RWPE1 (cell line): ENCODE results near the gene SLC9B1.
"Not testable (repeated sequence)": the region's sequence is repeated elsewhere in the genome, so short reads cannot be mapped to it uniquely, and the experiment has no call there.

Experiments
- CTCF ChIA-PET: fragments of 350-600 bp; sonication (Branson Sonifier 250); formaldehyde crosslinking; extraction: SDS; loops from one replicate; lab custom pipeline; 2021; lab: Yijun Ruan, JAX
- POLR2A ChIA-PET: fragments of 400-600 bp; formaldehyde crosslinking; extraction: SDS; loops from one replicate; lab custom pipeline; 2020; ENCODE audit warnings: antibody characterized with exemption; ENCODE audit not compliant: low non-redundant PET; lab: Yijun Ruan, JAX
- DNase-seq: peaks from one replicate; pipeline ENCODE4 v3.0.0; 2012; ENCODE audit warnings: low spot score
- H3K27ac ChIP-seq: fragments of 450-650 bp; 2 replicates; pipeline ENCODE4 v1.5.1; 2017
- CTCF ChIP-seq: fragments of 450-650 bp; conservative IDR thresholded peaks from 2 replicates; pipeline ENCODE4 v1.5.1; 2017; ENCODE audit warnings: low read depth, mild to moderate bottlenecking

The SLC9B1 gene

GRCh38 chr4:102918859-102919258 lies 100.6 kb downstream of the SLC9B1 start:
- H3K27ac ChIP-seq = no peak overlapping the region
- ChIA-PET POLR2A (no interaction called here), CTCF (no interaction called here)
- no peak for TF ChIP-seq CTCF
- no peak for DNase-seq

- ChIA-PET POLR2A (no interaction called here), CTCF (no interaction called here)
- no peak for DNase-seq
- no peak overlapping the region for H3K27ac ChIP-seq
- no peak for TF ChIP-seq CTCF
Observed at GRCh38 chr4:102901804-102902203, 117.7 kb downstream of the SLC9B1 start.

DNA sequence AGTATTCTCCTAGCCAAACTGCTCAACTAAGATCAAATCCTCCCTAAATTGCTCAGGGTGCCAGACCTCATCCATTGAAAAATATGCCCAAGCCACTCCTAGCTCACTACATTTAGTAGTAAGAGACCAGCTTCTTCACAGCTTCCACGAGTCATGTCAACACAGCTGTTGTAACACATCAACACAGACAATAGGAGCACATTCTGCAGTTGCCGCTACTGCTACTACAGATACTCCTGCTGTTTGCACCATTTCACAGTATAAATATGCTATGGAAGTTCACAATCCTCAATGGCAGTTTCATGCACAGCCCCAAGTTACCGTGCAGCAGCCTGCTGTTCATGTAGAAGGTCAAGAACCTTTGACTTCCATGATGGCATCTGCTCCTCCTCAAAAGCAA lies 121.9 kb downstream of the SLC9B1 start:
- H3K27ac ChIP-seq, POLR2A ChIA-PET, DNase-seq, CTCF ChIA-PET: not testable (repeated sequence)

- H3K27ac ChIP-seq, CTCF ChIA-PET, DNase-seq, POLR2A ChIA-PET: not testable (repeated sequence)
Observed at GRCh38 chr4:102896547-102896946, 123.0 kb downstream of the SLC9B1 start.

- CTCF ChIA-PET = interaction anchor here (0.6 to 0.7 kb wide), 2 partner anchors 119 to 378 kb away, joined by 3 read pairs; no protein-coding TSS in a partner anchor
- peak; percentile 58 for DNase-seq
- POLR2A ChIA-PET, H3K27ac ChIP-seq: not testable (repeated sequence)
Observed at GRCh38 chr4:102889866-102890265, 129.6 kb downstream of the SLC9B1 start.

DNA sequence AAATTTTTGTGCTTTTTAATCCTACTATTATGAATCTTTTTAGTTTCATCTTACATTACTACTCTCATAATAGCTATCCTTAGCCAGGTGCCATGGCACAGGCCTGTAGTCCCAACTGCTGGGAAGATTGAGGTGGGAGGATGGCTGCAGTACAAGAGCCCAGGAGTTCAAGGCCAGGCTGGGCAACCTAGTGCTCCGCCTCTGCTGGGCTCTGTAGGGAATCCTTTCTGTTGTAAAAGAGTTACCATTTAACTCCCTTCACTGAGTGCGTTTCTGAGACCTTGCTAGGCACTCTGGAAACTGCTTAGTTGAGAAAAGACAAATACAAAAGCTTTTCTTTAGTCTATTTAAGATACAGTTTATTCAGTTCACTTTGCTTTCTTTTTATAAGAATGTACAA lies 130.9 kb downstream of the SLC9B1 start:
- H3K27ac ChIP-seq, POLR2A ChIA-PET, CTCF ChIA-PET, DNase-seq: not testable (repeated sequence)

- no peak for TF ChIP-seq CTCF
- H3K27ac ChIP-seq = no peak overlapping the region
- ChIA-PET POLR2A (interaction anchor here (0.6 kb wide), 1 partner anchor 1362 kb away, joined by 8 read pairs; no protein-coding TSS in a partner anchor), CTCF (interaction anchor here (0.7 kb wide), 1 partner anchor 1269 kb away, joined by 4 read pairs; no protein-coding TSS in a partner anchor)
- DNase-seq = no peak
Observed at GRCh38 chr4:102883278-102883677, 136.2 kb downstream of the SLC9B1 start.

DNA sequence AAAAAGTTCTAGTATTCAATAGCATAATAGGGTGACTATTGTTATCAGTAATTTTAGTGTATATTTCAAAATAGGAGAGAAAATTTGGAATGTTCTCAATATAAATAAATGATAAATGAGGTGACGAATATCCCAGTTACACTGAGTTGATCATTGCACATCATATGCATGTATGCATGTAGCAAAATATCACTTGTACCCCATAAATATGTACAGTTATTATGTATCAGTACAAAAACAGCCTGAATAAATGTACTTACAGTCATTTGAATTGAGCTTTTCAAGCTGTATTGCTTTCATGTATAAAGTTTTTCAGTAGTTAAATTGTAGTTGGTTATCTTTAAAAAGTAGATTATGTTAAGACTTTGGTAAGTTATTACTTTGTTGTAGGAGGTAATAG lies 138.2 kb downstream of the SLC9B1 start:
- no peak for TF ChIP-seq CTCF
- H3K27ac ChIP-seq = no peak overlapping the region
- ChIA-PET CTCF (no interaction called here), POLR2A (no interaction called here)
- no peak for DNase-seq

GRCh38 chr4:102878901-102879300 lies 140.6 kb downstream of the SLC9B1 start:
- CTCF ChIA-PET = no interaction called here
- no peak for DNase-seq
- no peak for TF ChIP-seq CTCF
- POLR2A ChIA-PET = interaction anchor here (0.6 kb wide), 1 partner anchor 216 kb away, joined by 6 read pairs; no protein-coding TSS in a partner anchor
- no peak overlapping the region for H3K27ac ChIP-seq

DNA sequence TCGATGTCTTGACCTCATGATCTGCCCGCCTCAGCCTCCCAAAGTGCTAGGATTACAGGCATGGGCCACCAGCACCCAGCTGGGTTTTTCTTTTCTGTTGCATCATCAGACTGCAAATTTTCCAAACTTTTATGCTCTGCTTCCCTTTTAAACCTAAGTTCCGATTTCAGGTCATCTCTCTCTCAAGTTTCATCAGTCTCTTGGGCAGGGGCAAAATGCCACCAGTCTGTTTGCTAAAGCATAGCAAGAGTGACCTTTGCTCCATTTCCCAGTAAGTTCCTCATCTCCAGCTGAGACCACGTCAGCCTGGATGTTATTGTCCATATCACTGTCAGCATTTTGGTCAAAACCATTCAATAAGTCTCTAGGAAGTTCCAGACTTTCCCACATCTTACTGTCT lies 141.2 kb downstream of the SLC9B1 start:
- POLR2A ChIA-PET = interaction anchor here (0.6 kb wide), 1 partner anchor 215 kb away, joined by 6 read pairs; no protein-coding TSS in a partner anchor
- H3K27ac ChIP-seq, CTCF ChIA-PET, DNase-seq: not testable (repeated sequence)

DNA sequence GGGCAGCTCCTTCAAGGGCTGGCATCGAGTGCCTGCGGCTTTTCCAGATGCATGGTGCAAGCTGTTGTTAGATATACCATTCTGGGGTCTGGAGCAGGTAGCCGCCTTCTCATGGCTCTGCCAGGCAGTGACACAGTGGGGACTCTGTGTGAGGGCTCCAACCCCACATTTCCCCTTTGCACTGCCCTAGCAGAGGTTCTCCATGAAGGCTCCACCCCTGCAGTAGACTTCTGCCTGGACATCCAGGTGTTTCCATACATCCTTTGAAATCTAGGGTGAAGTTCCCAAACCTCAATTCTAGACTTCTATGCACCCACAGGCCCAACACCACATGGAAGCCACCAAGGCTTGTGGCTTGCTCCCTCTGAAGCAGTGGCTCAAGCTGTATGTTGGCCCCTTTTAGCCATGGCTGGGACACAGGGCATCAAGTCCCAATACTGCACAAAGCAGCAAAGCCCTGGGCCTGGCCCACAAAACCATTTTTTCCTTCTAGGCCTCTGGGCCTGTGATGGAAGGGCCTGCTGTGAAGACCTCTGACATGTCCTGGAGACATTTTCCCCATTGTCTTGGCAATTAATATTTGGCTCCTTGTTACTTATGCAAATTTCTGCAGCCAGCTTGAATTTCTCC lies 141.9 kb downstream of the SLC9B1 start:
- CTCF ChIA-PET = not testable (repeated sequence)

More for the DNA sequence above, 141.9 kb downstream of the SLC9B1 start:
- H3K27ac ChIP-seq, DNase-seq, POLR2A ChIA-PET: not testable (repeated sequence)
